Memory B cell (primary cell): Measurements from ENCODE around the gene TMEM176A.

Experiments used
- ATAC-seq: fragments of 150-1000 bp; cut with Tn5 transposase; 2 replicates; pipeline ENCODE4 v1.10.0; 2021; ENCODE audit warnings: low read depth, mild to moderate bottlenecking, moderate library complexity
- DNase-seq, 2 donors: peaks; one replicate each; pipeline ENCODE4 v3.0.0; 2022; ENCODE audit warnings: low spot score in 2 of 2
- H3K27ac Mint-ChIP-seq: one replicate; pipeline ENCODE4 v1.8.0; 2022; ENCODE audit warnings: mild to moderate bottlenecking, moderate library complexity, mixed read lengths
- H3K27me3 Mint-ChIP-seq: one replicate; pipeline ENCODE4 v1.8.0; 2022; ENCODE audit warnings: mixed read lengths
- H3K36me3 Mint-ChIP-seq: one replicate; pipeline ENCODE4 v1.8.0; 2022; ENCODE audit warnings: mild to moderate bottlenecking, mixed read lengths
- H3K4me1 Mint-ChIP-seq: one replicate; pipeline ENCODE4 v1.8.0; 2022; ENCODE audit warnings: mixed read lengths
- H3K4me3 Mint-ChIP-seq: one replicate; pipeline ENCODE4 v1.8.0; 2022; ENCODE audit warnings: mild to moderate bottlenecking, moderate library complexity, mixed read lengths
- H3K9me3 Mint-ChIP-seq: one replicate; pipeline ENCODE4 v1.8.0; 2022; ENCODE audit warnings: mixed read lengths

The TMEM176A gene

GRCh38 chr7:150838965-150839650 is 38.5 kb downstream of the TMEM176A start:
- peaks cover 8% of the 10 kb centered on the region for H3K27me3 Mint-ChIP-seq
- ATAC-seq: no peak

GRCh38 chr7:150842018-150842417 is 41.4 kb downstream of the TMEM176A start:
- H3K27ac Mint-ChIP-seq: no peak overlapping the region
- no peaks in the 10 kb centered on the region for H3K4me1 Mint-ChIP-seq
- H3K9me3 Mint-ChIP-seq: no peaks in the 10 kb centered on the region
- H3K4me3 Mint-ChIP-seq: no peak overlapping the region
- DNase-seq (no peak), ATAC-seq (no peak)
- peaks cover 2% of the 10 kb centered on the region for H3K36me3 Mint-ChIP-seq
- peaks cover 5% of the 10 kb centered on the region for H3K27me3 Mint-ChIP-seq

More at GRCh38 chr7:150838965-150839650, 38.5 kb downstream of the TMEM176A start:
- H3K4me1 Mint-ChIP-seq: no peaks in the 10 kb centered on the region
- H3K36me3 Mint-ChIP-seq: peaks cover 2% of the 10 kb centered on the region
- no peak overlapping the region for H3K4me3 Mint-ChIP-seq
- H3K9me3 Mint-ChIP-seq: no peaks in the 10 kb centered on the region
- no peak for DNase-seq
- H3K27ac Mint-ChIP-seq: no peak overlapping the region

- Mint-ChIP-seq H3K27ac (no peak overlapping the region), H3K36me3 (peaks cover 2% of the 10 kb centered on the region), H3K4me3 (no peak overlapping the region), H3K27me3 (peaks cover 5% of the 10 kb centered on the region), H3K4me1 (no peaks in the 10 kb centered on the region), H3K9me3 (no peaks in the 10 kb centered on the region)
- ATAC-seq (no peak), DNase-seq (no peak)
Observed at GRCh38 chr7:150842716-150843115, 42.1 kb downstream of the TMEM176A start.

GRCh38 chr7:150845421-150845861 is 44.9 kb downstream of the TMEM176A start:
- no peak overlapping the region for H3K4me3 Mint-ChIP-seq
- no peak for DNase-seq
- H3K36me3 Mint-ChIP-seq: peaks cover 2% of the 10 kb centered on the region
- H3K9me3 Mint-ChIP-seq: no peaks in the 10 kb centered on the region
- peaks cover 12% of the 10 kb centered on the region for H3K27me3 Mint-ChIP-seq
- no peak overlapping the region for H3K27ac Mint-ChIP-seq
- no peak for ATAC-seq
- H3K4me1 Mint-ChIP-seq: no peaks in the 10 kb centered on the region

GRCh38 chr7:150846291-150847115 is 45.9 kb downstream of the TMEM176A start:
- H3K4me1 Mint-ChIP-seq: no peaks in the 10 kb centered on the region
- H3K4me3 Mint-ChIP-seq: no peak overlapping the region
- H3K27me3 Mint-ChIP-seq: peaks cover 13% of the 10 kb centered on the region
- peaks cover 2% of the 10 kb centered on the region for H3K36me3 Mint-ChIP-seq
- no peaks in the 10 kb centered on the region for H3K9me3 Mint-ChIP-seq
- H3K27ac Mint-ChIP-seq: no peak overlapping the region
- DNase-seq (no peak), ATAC-seq (no peak)

GRCh38 chr7:150847536-150847935 is 47.0 kb downstream of the TMEM176A start:
- Mint-ChIP-seq H3K4me1 (peaks cover 2% of the 10 kb centered on the region), H3K9me3 (no peaks in the 10 kb centered on the region)
- no peak for DNase-seq

GRCh38 chr7:150848111-150848510 is 47.5 kb downstream of the TMEM176A start:
- DNase-seq (no peak), ATAC-seq (no peak)
- Mint-ChIP-seq H3K27ac (no peak overlapping the region), H3K36me3 (no peaks in the 10 kb centered on the region), H3K9me3 (no peaks in the 10 kb centered on the region), H3K4me3 (no peak overlapping the region), H3K27me3 (peaks cover 19% of the 10 kb centered on the region), H3K4me1 (peaks cover 2% of the 10 kb centered on the region)

More at GRCh38 chr7:150847536-150847935, 47.0 kb downstream of the TMEM176A start:
- no peak for ATAC-seq
- no peaks in the 10 kb centered on the region for H3K36me3 Mint-ChIP-seq
- H3K27ac Mint-ChIP-seq: no peak overlapping the region
- H3K27me3 Mint-ChIP-seq: peaks cover 19% of the 10 kb centered on the region
- no peak overlapping the region for H3K4me3 Mint-ChIP-seq

- no peak overlapping the region for H3K4me3 Mint-ChIP-seq
- H3K27ac Mint-ChIP-seq: no peak overlapping the region
- no peak for ATAC-seq
Observed at GRCh38 chr7:150848561-150849115, 48.1 kb downstream of the TMEM176A start.

GRCh38 chr7:150849204-150849775 is 48.7 kb downstream of the TMEM176A start:
- no peak for ATAC-seq
- Mint-ChIP-seq H3K27ac (no peak overlapping the region), H3K4me1 (peaks cover 4% of the 10 kb centered on the region)

More at GRCh38 chr7:150848561-150849115, 48.1 kb downstream of the TMEM176A start:
- H3K4me1 Mint-ChIP-seq: peaks cover 2% of the 10 kb centered on the region
- no peaks in the 10 kb centered on the region for H3K36me3 Mint-ChIP-seq
- no peaks in the 10 kb centered on the region for H3K9me3 Mint-ChIP-seq
- DNase-seq: no peak
- H3K27me3 Mint-ChIP-seq: peaks cover 19% of the 10 kb centered on the region

GRCh38 chr7:150850273-150850672 is 49.7 kb downstream of the TMEM176A start:
- peaks cover 4% of the 10 kb centered on the region for H3K4me1 Mint-ChIP-seq
- no peaks in the 10 kb centered on the region for H3K9me3 Mint-ChIP-seq
- no peak overlapping the region for H3K27ac Mint-ChIP-seq
- H3K27me3 Mint-ChIP-seq: peaks cover 24% of the 10 kb centered on the region
- H3K4me3 Mint-ChIP-seq: no peak overlapping the region
- ATAC-seq (no peak), DNase-seq (no peak)
- no peaks in the 10 kb centered on the region for H3K36me3 Mint-ChIP-seq

More at GRCh38 chr7:150849204-150849775, 48.7 kb downstream of the TMEM176A start:
- no peaks in the 10 kb centered on the region for H3K36me3 Mint-ChIP-seq
- no peaks in the 10 kb centered on the region for H3K9me3 Mint-ChIP-seq
- no peak for DNase-seq
- H3K27me3 Mint-ChIP-seq: peaks cover 23% of the 10 kb centered on the region
- H3K4me3 Mint-ChIP-seq: no peak overlapping the region

- peaks cover 4% of the 10 kb centered on the region for H3K4me1 Mint-ChIP-seq
- no peak overlapping the region for H3K4me3 Mint-ChIP-seq
- no peaks in the 10 kb centered on the region for H3K36me3 Mint-ChIP-seq
- H3K27ac Mint-ChIP-seq: no peak overlapping the region
- H3K27me3 Mint-ChIP-seq: peaks cover 30% of the 10 kb centered on the region
- no peaks in the 10 kb centered on the region for H3K9me3 Mint-ChIP-seq
- ATAC-seq (no peak), DNase-seq (no peak)
Observed at GRCh38 chr7:150851492-150852370, 51.2 kb downstream of the TMEM176A start.

- no peak for DNase-seq
- ATAC-seq: no peak
- Mint-ChIP-seq H3K4me1 (peaks cover 4% of the 10 kb centered on the region), H3K4me3 (no peak within 1 kb of the TSS), H3K36me3 (no peaks in the 10 kb centered on the region), H3K9me3 (no peaks in the 10 kb centered on the region), H3K27ac (no peak within 1 kb of the TSS), H3K27me3 (peaks cover 30% of the 10 kb centered on the region)
Observed at GRCh38 chr7:150852371-150852905, 51.9 kb downstream of the TMEM176A start, which contains the start of gene AOC1. AOC1 (plus strand) TSS chr7:150852517; CDS start chr7:150856471, 3,954 bp downstream.
